ENCODE measurements around the gene PXMP4.

PXMP4 gene

GRCh38 chr20:33731693-33732165 is 11.6 kb upstream of the PXMP4 start, which contains the start of gene ZNF341:
ZNF341 (plus strand) TSS chr20:33731996; CDS start chr20:33732022, 26 bp downstream.
- peak; percentile 76 for DNase-seq (ENCODE audit: low read depth)

GRCh38 chr20:33730946-33731692 is 11.0 kb upstream of the PXMP4 start:
- no peak for DNase-seq (ENCODE audit: low read depth)

DNA sequence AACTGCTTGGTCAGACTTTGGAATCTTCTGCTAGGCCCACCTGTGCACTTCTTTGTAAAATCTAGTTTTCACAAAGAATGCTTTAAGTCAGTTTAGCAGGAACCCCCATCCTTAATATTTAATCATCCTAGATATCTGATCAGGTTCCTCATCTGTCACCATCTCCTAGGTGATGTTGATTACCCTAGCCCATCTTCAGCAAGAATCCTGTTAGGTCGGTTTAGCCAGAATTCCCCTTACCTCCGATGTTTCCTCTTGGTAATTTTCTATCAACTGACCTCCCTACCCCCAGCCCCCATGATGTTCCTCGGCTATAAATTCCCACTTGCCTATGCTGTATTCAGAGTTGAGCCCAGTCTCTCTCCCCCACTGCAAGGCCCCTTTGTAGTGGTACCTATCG is 9.0 kb upstream of the PXMP4 start:
- DNase-seq (ENCODE audit: low read depth), result no peak

DNA sequence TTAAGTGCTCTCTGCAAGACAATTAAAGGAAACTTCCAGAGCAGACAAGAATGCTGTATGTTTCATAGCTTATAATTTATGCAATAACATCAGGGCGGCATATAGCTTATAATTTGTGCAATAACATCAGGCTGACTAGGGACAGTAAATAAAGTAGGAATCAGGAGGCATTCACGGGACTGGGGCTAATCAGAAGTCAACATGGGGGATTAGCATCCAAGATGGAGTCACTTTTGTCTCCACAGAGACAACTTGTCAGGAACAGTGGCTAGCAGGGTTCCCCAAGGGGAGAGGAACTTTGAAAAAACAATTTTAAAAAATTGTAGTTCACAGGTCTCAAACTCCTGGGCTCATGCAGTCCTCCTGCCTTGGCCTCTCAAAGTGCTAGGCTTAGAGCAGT is 8.4 kb upstream of the PXMP4 start:
- DNase-seq (ENCODE audit: low read depth), result no peak

DNA sequence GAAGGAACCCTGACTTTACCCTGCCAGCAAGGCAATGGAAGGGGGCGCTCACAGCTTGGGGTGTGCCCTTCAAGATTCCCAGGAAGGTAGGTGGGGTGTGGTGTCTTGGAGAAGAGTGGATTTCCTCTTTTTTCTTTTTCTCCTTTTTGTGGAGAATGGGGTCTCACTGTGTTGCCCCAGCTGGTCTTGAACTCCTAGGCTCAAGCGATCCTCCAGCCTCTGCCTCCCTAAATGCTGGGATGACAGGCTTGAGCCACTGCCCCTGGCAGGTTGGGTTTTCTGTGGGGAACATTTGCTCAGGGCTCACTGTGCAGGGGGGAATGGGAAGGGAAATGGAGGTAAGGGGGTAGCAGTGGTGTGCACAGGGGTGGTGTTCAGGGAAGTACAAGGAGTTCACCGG is 7.7 kb upstream of the PXMP4 start:
- no peak for DNase-seq (ENCODE audit: low read depth)

DNA sequence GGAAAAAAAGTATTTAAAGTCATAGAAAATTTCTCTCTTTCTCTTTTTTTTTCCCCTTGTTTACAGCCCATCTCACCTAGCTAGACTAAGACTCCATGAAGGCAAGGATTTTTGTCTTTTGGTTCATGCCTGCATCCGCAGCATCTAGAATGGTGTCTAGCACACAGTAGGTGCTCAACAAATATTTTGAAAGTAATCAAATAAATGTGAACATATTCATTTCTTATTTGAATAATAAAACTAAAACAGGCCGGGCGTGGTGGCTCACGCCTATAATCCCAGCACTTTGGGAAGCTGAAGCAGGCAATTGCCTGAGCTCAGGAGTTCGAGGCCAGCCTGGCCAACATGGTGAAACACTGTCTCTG is 7.0 kb upstream of the PXMP4 start:
- DNase-seq (ENCODE audit: low read depth), result no peak

GRCh38 chr20:33725607-33726264 is 5.6 kb upstream of the PXMP4 start:
- no peak for DNase-seq (ENCODE audit: low read depth)

GRCh38 chr20:33724439-33725094 is 4.5 kb upstream of the PXMP4 start:
- DNase-seq (ENCODE audit: low read depth), result no peak

DNA sequence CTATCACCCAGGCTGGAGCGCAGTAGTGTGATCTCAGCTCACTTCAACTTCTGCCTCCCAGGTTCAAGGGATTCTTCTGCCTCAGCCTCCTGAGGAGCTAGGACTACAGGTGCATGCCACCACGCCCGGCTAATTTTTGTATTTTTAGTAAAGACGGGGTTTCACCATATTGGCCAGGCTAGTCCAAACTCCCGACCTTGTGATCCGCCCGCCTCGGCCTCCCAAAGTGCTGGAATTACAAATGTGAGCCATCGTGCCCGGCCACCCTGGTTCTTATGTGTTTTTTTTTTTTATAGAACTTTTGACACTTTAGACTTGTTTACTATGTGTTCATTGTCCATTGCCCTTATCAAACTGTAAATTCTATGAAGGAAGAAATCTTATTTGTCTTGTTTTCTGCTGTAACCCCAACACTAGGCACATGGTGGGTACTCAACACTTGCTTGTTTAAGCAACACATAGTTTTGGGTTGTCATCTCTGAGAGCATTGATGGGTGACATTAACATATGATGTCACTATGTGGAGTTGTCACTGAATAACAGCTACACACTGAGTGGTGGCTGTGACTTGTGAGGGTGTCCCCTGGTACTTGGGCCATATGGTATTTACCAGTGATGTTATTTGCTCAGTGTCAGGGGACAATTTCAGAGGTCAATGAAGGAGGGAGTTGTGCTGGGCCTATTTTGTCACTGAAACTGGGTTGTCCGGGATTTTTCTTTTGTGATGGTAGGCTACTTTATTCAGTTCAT is 1.5 kb upstream of the PXMP4 start:
- DNase-seq (ENCODE audit: low read depth), result no peak

DNA sequence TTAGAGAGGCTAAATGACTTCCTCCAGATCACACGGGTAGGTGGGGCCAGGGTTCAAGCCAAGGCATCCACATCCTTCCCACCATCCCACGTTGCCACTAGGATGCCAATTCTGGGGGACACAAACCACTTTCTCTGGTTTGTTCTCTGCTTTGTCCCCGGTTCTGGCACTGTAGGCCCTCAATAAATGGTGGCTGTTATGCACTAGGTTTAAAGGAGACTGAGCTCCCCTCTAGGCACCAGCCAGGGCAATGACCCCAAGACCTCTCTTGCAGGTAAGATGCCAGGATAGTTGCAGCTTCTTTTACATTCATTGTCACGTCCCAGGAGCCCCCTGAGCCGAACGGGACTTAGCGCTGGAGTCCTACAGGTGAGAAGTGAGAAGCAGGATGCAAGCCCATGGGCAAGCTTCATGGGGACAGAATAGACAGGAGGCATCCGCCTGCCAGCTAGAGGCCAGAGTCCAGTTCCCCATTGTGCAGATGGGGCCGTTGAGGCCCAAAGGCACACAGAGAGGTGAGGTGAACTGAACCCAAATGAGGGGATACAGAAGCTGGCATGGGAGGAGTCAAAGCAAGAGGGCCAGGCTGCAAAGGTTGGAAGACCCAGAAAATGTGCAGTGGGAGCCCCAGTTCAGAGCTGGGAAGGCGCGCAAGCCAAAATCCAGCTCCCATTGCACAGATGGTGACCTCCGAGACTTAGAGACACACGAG is 677 bp downstream of the PXMP4 start:
- DNase-seq (ENCODE audit: low read depth), result no peak

DNA sequence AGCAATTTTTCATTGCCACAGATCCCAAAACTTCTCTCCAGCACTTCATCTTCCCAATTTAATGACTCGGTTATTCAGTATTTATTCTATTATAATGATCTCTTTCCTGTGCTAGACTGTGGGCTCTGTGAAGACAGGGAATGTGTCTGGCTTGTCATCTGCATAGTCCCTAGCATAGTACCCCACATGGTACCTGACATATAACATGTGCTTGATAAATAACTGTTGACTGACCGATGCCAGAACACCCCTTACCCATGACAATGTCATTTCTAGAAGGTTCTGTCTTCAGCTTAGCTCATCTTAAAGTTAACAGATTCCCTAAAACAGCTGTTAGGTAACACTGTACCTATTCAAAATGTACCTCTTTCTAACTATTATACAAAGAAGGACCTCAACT is 3.6 kb downstream of the PXMP4 start:
- DNase-seq (ENCODE audit: low read depth), result no peak

- no peak for DNase-seq (ENCODE audit: low read depth)
Measured at GRCh38 chr20:33713865-33714367, 6.2 kb downstream of the PXMP4 start.

- no peak for DNase-seq (ENCODE audit: low read depth)
Measured at GRCh38 chr20:33711446-33711738, 8.7 kb downstream of the PXMP4 start.

- no peak for DNase-seq (ENCODE audit: low read depth)
Measured at GRCh38 chr20:33710681-33711445, 9.2 kb downstream of the PXMP4 start.

GRCh38 chr20:33709905-33710541 is 10.1 kb downstream of the PXMP4 start:
- DNase-seq (ENCODE audit: low read depth), result no peak

DNA sequence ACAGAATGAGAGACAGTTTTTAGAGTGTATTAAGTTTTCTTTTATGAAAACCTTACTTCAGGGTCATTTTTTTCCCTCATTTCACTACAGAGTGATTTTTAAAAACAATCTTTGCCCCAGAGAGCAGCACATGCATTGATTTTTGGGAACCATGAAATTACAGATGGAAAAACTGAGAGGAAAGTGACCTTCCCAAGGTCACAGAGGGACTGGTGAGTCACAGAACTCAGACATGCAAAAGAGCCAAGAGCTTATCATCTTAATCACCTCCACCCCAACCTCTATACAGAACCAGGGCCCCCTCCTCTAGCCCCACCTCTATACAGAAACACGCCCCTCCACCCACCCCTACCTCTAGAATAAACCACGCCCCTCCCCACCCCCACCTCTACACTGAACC is 10.7 kb downstream of the PXMP4 start:
- DNase-seq (ENCODE audit: low read depth), result no peak

DNA sequence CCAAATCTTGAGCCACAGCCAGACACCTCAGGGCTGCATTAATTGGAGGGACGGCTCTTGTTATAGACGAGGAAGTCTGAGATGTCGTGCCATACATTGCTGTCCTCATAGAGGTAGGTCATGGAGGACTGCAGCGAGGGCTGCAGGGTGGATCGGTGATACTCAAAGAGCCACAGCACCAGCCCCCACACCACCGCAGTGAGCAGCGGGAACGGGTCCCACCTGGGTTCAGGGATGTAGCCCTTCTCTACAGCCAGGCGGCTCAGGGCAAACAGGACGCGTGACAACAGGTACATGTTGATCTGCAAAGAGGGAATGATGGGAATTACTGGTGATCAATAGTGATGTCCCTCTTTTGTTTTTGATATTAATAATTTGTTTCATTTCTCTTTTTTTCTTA is 12.4 kb downstream of the PXMP4 start:
- DNase-seq (ENCODE audit: low read depth), result no peak

DNA sequence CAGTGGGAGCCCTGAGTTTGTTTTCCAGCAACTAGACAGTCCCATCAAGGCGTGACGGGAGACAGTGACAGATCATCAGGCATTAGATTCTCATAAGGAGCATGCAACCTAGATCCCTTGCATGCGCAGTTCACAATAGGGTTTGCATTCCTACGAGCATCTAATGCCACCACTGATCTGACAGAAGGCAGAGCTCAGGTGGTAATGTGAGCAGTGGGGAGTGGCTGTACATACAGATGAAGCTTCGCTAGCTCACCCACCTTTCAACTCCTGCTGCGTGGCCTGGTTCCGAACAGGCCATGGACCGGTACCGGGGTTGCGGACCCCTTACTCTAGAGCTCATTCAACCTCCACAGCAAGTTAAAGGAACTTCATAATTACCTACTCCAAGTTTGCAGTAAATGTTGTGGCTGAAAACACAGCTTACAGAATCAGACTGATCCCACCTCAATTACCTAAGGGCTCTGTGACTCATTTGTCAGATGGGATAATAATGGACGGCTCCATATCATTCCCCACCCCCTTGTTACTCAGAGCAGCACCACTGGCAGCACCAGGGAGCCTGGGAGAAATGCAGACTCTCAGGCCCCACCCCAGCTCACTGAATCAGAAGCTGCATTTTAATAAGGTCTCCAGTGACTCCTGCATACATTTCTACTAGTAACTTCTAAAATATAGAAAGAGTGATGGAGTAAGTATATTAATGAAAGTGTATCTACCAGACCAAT is 15.7 kb downstream of the PXMP4 start:
- DNase-seq (ENCODE audit: low read depth), result no peak

GRCh38 chr20:33703498-33704137 is 16.5 kb downstream of the PXMP4 start:
- DNase-seq (ENCODE audit: low read depth), result no peak

All from activated T-cell treated with anti-CD3 and anti-CD28 coated beads for 1 hour (primary cell).